Activated CD4-positive, alpha-beta T cell treated with anti-CD3 and anti-CD28 coated beads, Interleukin-2, amount 10 ng/mL, durations not matched to agents 7 days and 5 days (primary cell): ENCODE measurements around the gene PTPRT. TPM values are rescaled to one million over a fixed set of nuclear protein-coding genes. Genes with fewer than 3 reads are reported as not detected.

Experiments
- CTCF ChIA-PET: fragments of 350-600 bp; sonication (Branson Sonifier 250); formaldehyde crosslinking; loops from one replicate; lab custom pipeline; 2021; ENCODE audit warnings: antibody characterized with exemption; lab: Charles Lee
- POLR2A ChIA-PET: fragments of 350-600 bp; sonication (Branson Sonifier 250); formaldehyde crosslinking; loops from one replicate; lab custom pipeline; 2021; ENCODE audit warnings: antibody characterized with exemption; lab: Charles Lee
- DNase-seq: peaks from one replicate; pipeline ENCODE4 v3.0.0-alpha.2; 2020
- H3K27ac Mint-ChIP-seq: one replicate; pipeline ENCODE4 v1.8.0; 2021; ENCODE audit warnings: mild to moderate bottlenecking, moderate library complexity, mixed read lengths
- H3K27me3 Mint-ChIP-seq: one replicate; pipeline ENCODE4 v1.8.0; 2021; ENCODE audit warnings: mixed read lengths
- H3K36me3 Mint-ChIP-seq: one replicate; pipeline ENCODE4 v1.8.0; 2021; ENCODE audit warnings: low read depth, mixed read lengths
- H3K4me1 Mint-ChIP-seq: one replicate; pipeline ENCODE4 v1.8.0; 2021; ENCODE audit warnings: mixed read lengths
- H3K4me3 Mint-ChIP-seq: one replicate; pipeline ENCODE4 v1.8.0; 2021; ENCODE audit warnings: mild to moderate bottlenecking, moderate library complexity, mixed read lengths
- H3K9me3 Mint-ChIP-seq: one replicate; pipeline ENCODE4 v1.8.0; 2021; ENCODE audit warnings: mixed read lengths
- total RNA-seq, 2 experiments: library from RNA; stranded (reverse); gene quantifications; one replicate each; pipeline ENCODE4 v1.2.3, GENCODE V29; 2021

PTPRT gene
- total RNA-seq, 2 experiments from 2014 or later = not detected

- POLR2A ChIA-PET = no interaction called here
- no peak overlapping the region for H3K4me3 Mint-ChIP-seq
Measured at GRCh38 chr20:42887281-42887680, 302.4 kb downstream of the PTPRT start.

GRCh38 chr20:42886801-42887200, 302.9 kb downstream of the PTPRT start:
- H3K4me1 Mint-ChIP-seq = no peaks in the 10 kb centered on the region
- peaks cover 5% of the 10 kb centered on the region for H3K9me3 Mint-ChIP-seq
- POLR2A ChIA-PET = no interaction called here
- H3K27ac Mint-ChIP-seq = no peak overlapping the region
- H3K27me3 Mint-ChIP-seq = no peaks in the 10 kb centered on the region
- DNase-seq = no peak
- CTCF ChIA-PET = no interaction called here
- no peaks in the 10 kb centered on the region for H3K36me3 Mint-ChIP-seq
- H3K4me3 Mint-ChIP-seq = no peak overlapping the region

More at GRCh38 chr20:42887281-42887680, 302.4 kb downstream of the PTPRT start:
- H3K4me1 Mint-ChIP-seq = no peaks in the 10 kb centered on the region
- no peaks in the 10 kb centered on the region for H3K36me3 Mint-ChIP-seq
- H3K27me3 Mint-ChIP-seq = no peaks in the 10 kb centered on the region
- CTCF ChIA-PET = no interaction called here
- H3K27ac Mint-ChIP-seq = no peak overlapping the region
- DNase-seq = no peak
- peaks cover 5% of the 10 kb centered on the region for H3K9me3 Mint-ChIP-seq

- Mint-ChIP-seq H3K4me1 (no peaks in the 10 kb centered on the region), H3K27me3 (no peaks in the 10 kb centered on the region), H3K4me3 (no peak overlapping the region), H3K9me3 (peaks cover 3% of the 10 kb centered on the region), H3K36me3 (no peaks in the 10 kb centered on the region), H3K27ac (no peak overlapping the region)
- CTCF ChIA-PET = no interaction called here
- DNase-seq = no peak
- POLR2A ChIA-PET = no interaction called here
Measured at GRCh38 chr20:42886046-42886445, 303.7 kb downstream of the PTPRT start.

- POLR2A ChIA-PET = no interaction called here
- H3K27ac Mint-ChIP-seq = no peak overlapping the region
Measured at GRCh38 chr20:42875581-42875980, 314.1 kb downstream of the PTPRT start.

GRCh38 chr20:42873259-42873658, 316.4 kb downstream of the PTPRT start:
- ChIA-PET CTCF (no interaction called here), POLR2A (no interaction called here)
- Mint-ChIP-seq H3K27ac (no peak overlapping the region), H3K9me3 (no peaks in the 10 kb centered on the region), H3K4me1 (no peaks in the 10 kb centered on the region), H3K4me3 (no peak overlapping the region), H3K27me3 (no peaks in the 10 kb centered on the region), H3K36me3 (no peaks in the 10 kb centered on the region)
- DNase-seq = no peak

More at GRCh38 chr20:42875581-42875980, 314.1 kb downstream of the PTPRT start:
- Mint-ChIP-seq H3K4me3 (no peak overlapping the region), H3K4me1 (no peaks in the 10 kb centered on the region), H3K36me3 (no peaks in the 10 kb centered on the region), H3K9me3 (no peaks in the 10 kb centered on the region), H3K27me3 (no peaks in the 10 kb centered on the region)
- DNase-seq = no peak
- CTCF ChIA-PET = no interaction called here

GRCh38 chr20:42864116-42864515, 325.6 kb downstream of the PTPRT start:
- CTCF ChIA-PET = no interaction called here
- H3K27ac Mint-ChIP-seq = no peak overlapping the region

GRCh38 chr20:42862446-42862845, 327.3 kb downstream of the PTPRT start:
- H3K27ac Mint-ChIP-seq = no peak overlapping the region
- H3K27me3 Mint-ChIP-seq = no peaks in the 10 kb centered on the region
- no peaks in the 10 kb centered on the region for H3K4me1 Mint-ChIP-seq
- no peak for DNase-seq
- ChIA-PET CTCF (no interaction called here), POLR2A (no interaction called here)
- H3K36me3 Mint-ChIP-seq = no peaks in the 10 kb centered on the region
- H3K9me3 Mint-ChIP-seq = peaks cover 3% of the 10 kb centered on the region
- H3K4me3 Mint-ChIP-seq = no peak overlapping the region

More at GRCh38 chr20:42864116-42864515, 325.6 kb downstream of the PTPRT start:
- Mint-ChIP-seq H3K27me3 (no peaks in the 10 kb centered on the region), H3K4me1 (no peaks in the 10 kb centered on the region), H3K36me3 (no peaks in the 10 kb centered on the region), H3K4me3 (no peak overlapping the region), H3K9me3 (peaks cover 3% of the 10 kb centered on the region)
- POLR2A ChIA-PET = no interaction called here
- no peak for DNase-seq

- ChIA-PET POLR2A (no interaction called here), CTCF (interaction anchor here (0.5 kb wide), 1 partner anchor 279 kb away, joined by 3 read pairs; no protein-coding TSS in a partner anchor)
- H3K36me3 Mint-ChIP-seq = no peaks in the 10 kb centered on the region
- no peaks in the 10 kb centered on the region for H3K4me1 Mint-ChIP-seq
- no peak overlapping the region for H3K4me3 Mint-ChIP-seq
- no peak overlapping the region for H3K27ac Mint-ChIP-seq
- H3K9me3 Mint-ChIP-seq = peaks cover 3% of the 10 kb centered on the region
- H3K27me3 Mint-ChIP-seq = no peaks in the 10 kb centered on the region
- no peak for DNase-seq
Measured at GRCh38 chr20:42857446-42857845, 332.3 kb downstream of the PTPRT start.

GRCh38 chr20:42855896-42856295, 333.8 kb downstream of the PTPRT start:
- Mint-ChIP-seq H3K27me3 (no peaks in the 10 kb centered on the region), H3K4me3 (no peak overlapping the region), H3K4me1 (no peaks in the 10 kb centered on the region), H3K9me3 (peaks cover 5% of the 10 kb centered on the region), H3K36me3 (no peaks in the 10 kb centered on the region), H3K27ac (no peak overlapping the region)
- CTCF ChIA-PET = no interaction called here
- POLR2A ChIA-PET = no interaction called here
- DNase-seq = no peak

- H3K4me1 Mint-ChIP-seq = no peaks in the 10 kb centered on the region
- no peak overlapping the region for H3K4me3 Mint-ChIP-seq
- POLR2A ChIA-PET = no interaction called here
- no peaks in the 10 kb centered on the region for H3K27me3 Mint-ChIP-seq
- DNase-seq = no peak
- CTCF ChIA-PET = no interaction called here
- H3K9me3 Mint-ChIP-seq = peaks cover 4% of the 10 kb centered on the region
- no peaks in the 10 kb centered on the region for H3K36me3 Mint-ChIP-seq
- H3K27ac Mint-ChIP-seq = no peak overlapping the region
Measured at GRCh38 chr20:42852691-42853090, 337.0 kb downstream of the PTPRT start.

- no peak overlapping the region for H3K27ac Mint-ChIP-seq
- H3K36me3 Mint-ChIP-seq = no peaks in the 10 kb centered on the region
- no peak overlapping the region for H3K4me3 Mint-ChIP-seq
- no peaks in the 10 kb centered on the region for H3K4me1 Mint-ChIP-seq
- H3K9me3 Mint-ChIP-seq = peaks cover 7% of the 10 kb centered on the region
- CTCF ChIA-PET = no interaction called here
- H3K27me3 Mint-ChIP-seq = no peaks in the 10 kb centered on the region
- POLR2A ChIA-PET = no interaction called here
- DNase-seq = no peak
Measured at GRCh38 chr20:42846784-42847490, 342.8 kb downstream of the PTPRT start.

GRCh38 chr20:42844751-42845150, 345.0 kb downstream of the PTPRT start:
- H3K4me1 Mint-ChIP-seq = no peaks in the 10 kb centered on the region
- peaks cover 3% of the 10 kb centered on the region for H3K9me3 Mint-ChIP-seq
- POLR2A ChIA-PET = no interaction called here
- DNase-seq = no peak
- H3K36me3 Mint-ChIP-seq = no peaks in the 10 kb centered on the region
- H3K27me3 Mint-ChIP-seq = no peaks in the 10 kb centered on the region
- no peak overlapping the region for H3K27ac Mint-ChIP-seq
- H3K4me3 Mint-ChIP-seq = no peak overlapping the region
- CTCF ChIA-PET = no interaction called here

GRCh38 chr20:42837456-42837855, 352.2 kb downstream of the PTPRT start:
- no peak overlapping the region for H3K27ac Mint-ChIP-seq
- no peaks in the 10 kb centered on the region for H3K36me3 Mint-ChIP-seq
- H3K4me1 Mint-ChIP-seq = no peaks in the 10 kb centered on the region
- H3K9me3 Mint-ChIP-seq = peaks cover 7% of the 10 kb centered on the region
- ChIA-PET POLR2A (no interaction called here), CTCF (no interaction called here)
- H3K27me3 Mint-ChIP-seq = no peaks in the 10 kb centered on the region
- DNase-seq = no peak
- no peak overlapping the region for H3K4me3 Mint-ChIP-seq

- no peaks in the 10 kb centered on the region for H3K4me1 Mint-ChIP-seq
- H3K9me3 Mint-ChIP-seq = peaks cover 7% of the 10 kb centered on the region
- H3K27ac Mint-ChIP-seq = no peak overlapping the region
- DNase-seq = no peak
- no peaks in the 10 kb centered on the region for H3K27me3 Mint-ChIP-seq
- ChIA-PET CTCF (no interaction called here), POLR2A (no interaction called here)
- no peaks in the 10 kb centered on the region for H3K36me3 Mint-ChIP-seq
- H3K4me3 Mint-ChIP-seq = no peak overlapping the region
Measured at GRCh38 chr20:42836339-42836738, 353.4 kb downstream of the PTPRT start.
